Cerebellar nuclear complex (tissue), 1 donor: ENCODE measurements around the gene FAM107B.

Source experiments
- DNase-seq, 2 experiments: peaks; one replicate each; lab custom pipeline; 2025; lab: John Stamatoyannopoulos, UW

FAM107B gene

DNA sequence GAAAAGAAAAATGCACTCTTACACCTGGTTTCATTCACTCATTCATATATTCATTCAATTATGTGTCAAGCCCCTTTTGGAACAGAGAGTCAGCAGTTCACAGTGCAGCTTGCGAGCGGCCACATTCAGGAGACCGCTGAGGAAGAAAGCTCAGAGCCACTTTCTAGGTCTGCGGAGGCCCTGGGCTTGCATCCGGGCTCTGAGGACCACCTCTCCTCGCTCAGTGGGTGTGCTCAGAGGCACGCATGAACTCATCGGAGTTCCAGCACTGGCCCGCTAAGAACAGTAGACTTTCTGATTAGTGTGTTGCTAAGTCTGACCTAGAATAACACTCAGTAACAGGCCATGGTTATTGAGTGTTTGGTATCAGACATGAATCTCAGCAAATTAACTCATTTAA lies 1.8 kb upstream of the FAM107B start:
- no peak for DNase-seq

- no peak for DNase-seq
Observed at GRCh38 chr10:14775656-14776055, 959 bp upstream of the FAM107B start.

- DNase-seq, result no peak
Observed at GRCh38 chr10:14774214-14774580, 500 bp downstream of the FAM107B start.

DNA sequence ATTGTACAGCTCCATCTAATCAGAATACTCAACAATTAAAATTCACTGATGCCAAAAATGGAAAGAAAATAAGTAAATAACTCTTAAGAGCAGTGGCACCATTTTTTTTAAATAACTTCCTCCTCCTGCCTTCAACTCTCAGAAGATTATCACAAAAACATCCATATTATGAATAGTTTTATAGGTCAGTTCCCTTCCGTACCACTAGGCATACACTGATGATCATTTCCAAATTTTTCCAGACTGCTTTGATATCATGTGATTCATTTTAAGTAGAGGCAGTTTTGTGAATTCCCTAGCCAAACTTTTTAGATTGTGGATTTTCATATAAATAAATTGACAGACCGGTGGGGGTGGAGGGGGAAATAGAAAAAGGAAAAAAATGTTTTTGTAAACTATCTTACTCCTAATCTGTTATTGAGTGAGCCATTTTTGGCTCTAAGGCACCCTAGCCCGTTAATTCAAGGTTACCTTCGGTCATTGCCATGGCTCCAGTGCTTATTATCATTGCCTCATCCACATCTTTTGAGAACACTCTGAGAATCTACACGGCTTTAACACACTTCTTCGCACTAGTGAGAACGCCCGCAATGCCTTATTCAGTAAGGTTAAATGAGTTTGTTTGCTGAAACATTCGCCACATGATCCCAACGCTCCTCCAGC lies 1.0 kb downstream of the FAM107B start:
- no peak for DNase-seq

GRCh38 chr10:14772399-14772798 lies 2.3 kb downstream of the FAM107B start:
- DNase-seq, result no peak

DNA sequence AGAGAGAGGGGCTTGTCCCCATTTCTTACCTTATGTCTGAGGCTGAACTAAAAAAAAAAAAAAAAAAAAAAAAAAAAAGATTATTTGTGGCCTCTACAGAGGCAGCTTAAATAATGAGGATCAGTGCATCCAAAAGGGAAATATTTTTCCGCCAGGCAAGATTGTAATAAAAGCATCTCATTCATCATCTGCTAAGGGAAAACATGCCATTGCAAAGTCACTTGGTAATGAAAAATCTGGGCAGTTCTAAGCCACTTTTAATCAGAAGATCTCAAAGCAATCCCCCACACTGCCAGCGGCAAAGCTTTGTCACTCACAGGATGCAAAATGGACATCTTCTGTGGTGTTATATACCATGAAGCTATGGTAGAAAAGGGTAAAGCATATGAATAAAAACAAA lies 3.8 kb downstream of the FAM107B start:
- DNase-seq, result no peak

DNA sequence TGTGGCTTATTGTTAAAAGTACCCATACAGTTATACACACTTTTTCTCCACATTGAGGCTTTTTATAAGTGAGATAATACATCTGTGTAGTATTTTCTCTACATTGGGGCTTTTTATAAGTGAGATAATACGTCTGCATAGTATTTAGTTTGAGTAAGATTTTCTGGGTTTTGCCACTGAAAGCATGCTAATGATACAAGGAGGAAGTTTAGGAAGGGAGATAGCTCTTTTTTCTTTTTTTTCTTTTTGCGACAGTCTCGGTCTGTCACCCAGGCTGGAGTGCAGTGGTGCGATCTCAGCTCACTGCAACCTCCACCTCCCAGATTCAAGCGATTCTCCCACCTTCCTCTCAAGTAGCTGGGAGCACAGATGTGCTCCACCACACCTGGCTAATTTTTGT lies 13.3 kb downstream of the FAM107B start:
- no peak for DNase-seq

GRCh38 chr10:14758994-14759664 lies 15.6 kb downstream of the FAM107B start:
- no peak for DNase-seq

DNA sequence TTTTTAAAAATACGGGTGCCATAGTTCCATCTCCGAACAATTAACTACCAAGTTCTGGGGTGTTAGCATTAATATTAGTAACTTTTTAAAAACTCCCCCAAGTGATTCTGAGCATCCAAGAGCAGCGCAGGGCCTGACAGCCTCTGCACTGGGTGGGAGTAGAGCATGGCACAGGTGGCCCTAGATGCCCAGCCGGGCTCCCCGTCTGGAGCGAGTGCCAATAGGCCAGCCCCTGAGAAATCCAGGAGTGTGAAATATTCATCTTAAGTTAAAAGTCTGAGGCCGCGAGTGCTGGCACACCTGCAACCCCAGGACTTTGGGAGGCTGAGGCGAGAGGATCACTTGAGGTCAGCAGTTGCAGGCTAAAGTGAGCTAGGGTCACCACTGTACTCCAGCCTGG lies 16.2 kb downstream of the FAM107B start:
- no peak for DNase-seq

GRCh38 chr10:14757986-14758385 lies 16.7 kb downstream of the FAM107B start:
- no peak for DNase-seq

- no peak for DNase-seq
Observed at GRCh38 chr10:14757394-14757793, 17.3 kb downstream of the FAM107B start.

DNA sequence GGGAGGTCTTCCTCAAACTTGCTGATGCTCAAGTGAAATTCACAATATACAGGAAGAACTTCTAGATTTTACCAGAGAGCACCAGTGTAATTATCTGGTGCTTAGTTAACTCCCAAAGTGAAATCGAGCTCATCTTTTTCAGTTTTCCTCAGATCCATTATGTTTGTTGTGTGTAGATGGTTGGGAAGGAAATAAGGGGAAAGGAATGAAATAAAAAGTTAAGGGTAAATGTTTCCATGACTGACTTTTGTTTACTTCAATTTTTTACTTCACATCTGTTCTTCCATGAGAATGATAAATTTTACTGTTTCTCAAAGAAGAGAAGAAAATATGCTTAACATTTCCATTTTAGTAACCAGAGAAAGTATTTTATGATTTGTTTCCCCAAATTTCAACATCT lies 21.3 kb downstream of the FAM107B start:
- no peak for DNase-seq

- DNase-seq, result peak; percentile 65 to 90
Observed at GRCh38 chr10:14751921-14752320, 22.8 kb downstream of the FAM107B start.

- peak in 1 of 2 experiments; percentile 69 for DNase-seq
Observed at GRCh38 chr10:14751014-14751896, 23.4 kb downstream of the FAM107B start.

DNA sequence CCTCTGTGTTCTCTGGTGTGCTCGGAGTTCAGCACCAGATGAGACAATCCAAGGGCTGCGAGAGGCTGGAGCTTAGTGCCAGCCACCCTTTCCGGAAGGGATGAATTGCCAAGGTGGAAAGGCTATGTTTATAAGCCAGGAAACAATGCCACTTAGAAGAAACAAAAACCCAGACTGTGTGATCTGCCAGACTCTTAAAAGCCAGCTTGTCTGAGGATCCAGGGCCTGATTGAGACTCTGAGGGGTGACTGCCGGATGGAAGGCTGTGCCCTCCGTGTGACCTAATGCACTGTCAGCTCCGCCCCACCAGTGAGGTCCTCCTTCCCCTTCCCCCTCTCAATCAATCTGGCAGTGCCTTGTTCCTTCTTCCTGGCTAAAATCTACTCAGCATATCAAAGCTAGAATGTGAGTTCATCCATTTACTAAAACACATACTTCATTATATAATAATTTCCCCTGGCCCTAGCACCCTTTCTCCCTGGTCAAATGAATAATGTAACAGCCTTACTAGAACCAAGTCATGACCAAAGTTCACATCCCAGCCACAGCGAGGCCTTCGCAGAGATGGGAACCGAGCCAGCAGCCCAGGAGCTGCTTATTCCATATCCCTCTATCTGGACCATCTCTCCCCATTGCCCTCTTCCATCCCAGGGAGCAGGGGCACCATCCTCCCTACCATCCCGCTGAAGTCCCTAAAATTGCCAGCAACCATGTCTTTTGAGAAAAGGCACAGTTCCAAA lies 25.5 kb downstream of the FAM107B start:
- peak; percentile 9 to 31 for DNase-seq

DNA sequence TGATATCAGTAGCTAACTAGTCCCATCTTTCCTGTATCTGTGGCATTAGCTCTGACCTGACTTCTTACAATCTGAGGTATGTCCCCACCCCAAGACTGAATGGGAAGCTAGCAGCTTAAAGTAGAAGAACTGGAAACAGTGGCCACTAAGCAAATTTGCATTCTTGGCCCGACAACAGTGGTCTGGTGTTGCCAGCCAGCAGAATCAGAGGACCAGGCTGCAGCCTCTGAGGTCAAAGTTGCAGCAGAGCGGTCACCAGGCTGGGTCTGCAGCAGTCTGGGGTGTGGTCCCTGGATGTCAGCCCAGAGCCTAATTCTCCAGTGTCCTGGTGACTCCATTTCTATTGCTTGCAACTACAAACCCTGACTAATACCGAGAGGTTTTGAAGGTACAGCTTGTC lies 26.3 kb downstream of the FAM107B start:
- DNase-seq, result no peak

DNA sequence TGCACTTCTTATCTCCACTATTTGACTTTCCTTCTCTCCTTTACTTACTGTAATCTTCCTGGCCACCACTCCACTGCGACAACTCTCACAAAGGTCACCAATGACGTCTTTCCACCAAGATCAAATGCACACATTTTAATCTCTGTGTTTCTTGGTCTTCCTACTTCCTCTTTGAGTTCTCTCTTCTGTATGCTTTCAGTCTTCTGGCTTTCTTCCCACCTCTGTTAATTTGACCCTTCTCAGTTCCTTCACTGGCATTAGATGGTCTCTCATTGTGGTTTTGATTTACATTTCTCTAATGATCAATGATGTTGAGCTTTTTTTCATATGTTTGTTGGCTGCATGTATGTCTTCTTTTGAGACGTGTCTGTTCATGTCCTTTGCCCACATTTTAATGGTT lies 31.9 kb downstream of the FAM107B start:
- DNase-seq, result no peak

GRCh38 chr10:14742382-14742781 lies 32.3 kb downstream of the FAM107B start:
- no peak for DNase-seq

DNA sequence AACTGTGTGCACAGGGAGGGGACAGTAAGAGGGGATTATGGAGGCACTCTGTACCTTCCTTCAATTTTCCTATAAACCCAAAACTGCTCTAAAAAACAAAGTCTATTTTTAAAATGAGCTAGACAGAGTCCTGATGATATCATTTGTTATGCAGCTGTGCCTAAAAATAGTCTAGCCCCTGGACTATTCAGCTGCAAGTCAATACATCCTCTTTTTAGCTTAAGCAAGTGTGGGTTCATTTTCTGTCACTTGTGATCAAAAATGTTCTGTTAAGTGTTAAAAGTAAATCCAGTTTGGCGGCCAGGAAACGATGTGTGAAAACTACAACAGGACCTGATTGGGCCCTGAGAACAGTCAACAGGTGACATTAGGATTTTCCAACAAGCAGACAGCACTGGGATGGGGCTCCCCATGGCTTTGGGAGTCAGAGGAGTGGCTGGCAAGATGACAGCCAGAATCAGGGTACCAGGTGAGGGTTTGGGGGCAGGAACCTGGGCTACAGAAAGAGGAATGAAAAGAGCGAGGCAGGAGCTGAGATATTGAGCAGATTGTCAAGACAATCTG lies 33.9 kb downstream of the FAM107B start:
- DNase-seq, result no peak

DNA sequence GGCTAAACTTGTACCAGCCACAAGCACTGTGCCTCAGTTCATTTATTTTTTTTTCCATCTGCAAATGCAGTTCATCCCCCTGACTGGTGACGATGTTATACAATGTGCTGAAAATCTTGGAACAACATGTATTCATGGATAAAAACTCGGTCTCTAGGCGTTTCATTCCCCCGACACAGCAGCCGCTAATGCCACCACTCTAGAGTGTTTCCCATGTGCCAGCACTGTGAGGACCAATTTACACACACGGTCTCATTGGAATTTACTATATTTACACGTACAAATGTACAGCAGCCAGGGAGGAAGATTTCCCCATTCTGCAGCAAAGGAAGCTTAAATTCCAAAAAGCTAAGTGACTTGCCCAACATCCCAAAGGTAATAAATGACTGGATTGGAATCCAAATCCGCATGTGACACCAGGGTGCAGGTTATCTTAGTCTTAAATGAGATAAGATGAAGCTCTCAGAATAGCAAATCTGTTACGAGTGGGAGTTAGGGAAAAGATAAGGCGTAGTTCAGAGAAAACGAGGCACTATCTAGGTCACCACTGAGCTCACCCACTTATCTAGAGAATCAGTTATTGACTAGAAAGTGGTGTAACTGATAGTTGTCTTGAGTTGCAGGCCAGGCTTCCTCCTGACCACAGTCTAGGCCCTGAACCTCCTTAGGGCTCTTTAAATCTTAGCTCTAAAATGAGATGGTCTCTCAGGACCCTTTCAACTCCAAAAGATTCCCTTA lies 36.7 kb downstream of the FAM107B start:
- no peak for DNase-seq

GRCh38 chr10:14736600-14737081 lies 38.1 kb downstream of the FAM107B start:
- DNase-seq, result peak in 1 of 2 experiments; percentile 39
